ENCODE results near the gene ABHD16A.

ABHD16A gene

DNA sequence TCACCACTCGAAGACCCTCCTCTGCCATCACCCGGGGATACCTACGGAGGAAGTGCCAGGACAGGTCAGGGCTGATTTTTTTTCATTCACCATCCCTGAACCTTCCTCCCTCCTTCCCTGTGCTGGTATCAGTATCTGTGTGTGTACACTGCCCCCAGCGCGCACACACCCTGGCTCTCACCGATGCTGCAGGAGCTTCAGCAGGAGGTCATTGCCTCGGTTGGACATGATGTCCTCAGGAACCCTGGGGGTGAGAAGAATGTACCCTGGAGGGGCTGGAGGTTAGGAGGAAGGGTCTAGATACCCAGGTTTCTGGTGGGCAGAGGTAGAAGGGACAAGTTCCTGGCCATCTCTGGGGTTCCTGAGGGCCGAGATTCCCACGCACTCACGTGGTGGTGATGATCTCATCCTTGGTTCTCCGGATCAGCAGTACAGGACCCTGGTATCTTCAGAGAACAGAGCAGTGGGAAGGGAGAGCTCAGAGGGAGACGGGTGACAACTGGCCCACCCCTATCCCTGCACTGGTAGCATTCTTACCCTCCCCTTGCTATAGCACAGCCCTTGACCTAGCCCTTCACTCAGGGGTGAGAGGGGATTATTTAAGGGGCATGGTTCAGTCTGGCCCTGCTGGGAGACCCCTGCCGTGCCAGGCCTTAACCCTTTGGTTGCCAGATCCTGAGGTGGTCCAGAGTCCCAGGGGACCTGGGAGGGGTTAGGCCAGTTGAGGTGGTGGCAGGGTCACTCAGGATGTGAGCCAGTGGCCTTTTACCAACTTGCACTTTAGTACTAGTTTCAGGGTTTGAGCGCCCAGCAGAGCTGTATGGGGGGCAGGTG lies 15.0 kb downstream of the ABHD16A start:
- no peak for DNase-seq

DNA sequence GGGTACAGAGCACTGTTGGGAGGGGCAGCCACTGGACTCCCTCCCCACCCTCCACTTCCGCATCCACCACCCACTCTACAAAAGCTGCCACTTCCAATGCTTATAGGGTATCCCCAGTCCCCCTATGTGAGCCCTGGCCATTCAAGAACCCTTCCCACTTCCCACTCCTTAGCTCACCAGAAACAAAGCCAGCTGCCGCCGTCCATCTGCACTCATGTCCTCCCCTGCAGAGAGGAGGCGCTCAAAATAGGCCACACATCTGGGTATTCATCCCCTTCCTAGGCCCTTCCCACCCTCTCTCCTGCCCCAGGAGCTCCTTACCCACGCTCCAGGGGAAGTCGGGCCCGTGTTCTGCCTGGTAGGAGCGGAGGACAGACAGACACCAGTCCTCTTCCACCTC lies 15.8 kb downstream of the ABHD16A start:
- DNase-seq = no peak

DNA sequence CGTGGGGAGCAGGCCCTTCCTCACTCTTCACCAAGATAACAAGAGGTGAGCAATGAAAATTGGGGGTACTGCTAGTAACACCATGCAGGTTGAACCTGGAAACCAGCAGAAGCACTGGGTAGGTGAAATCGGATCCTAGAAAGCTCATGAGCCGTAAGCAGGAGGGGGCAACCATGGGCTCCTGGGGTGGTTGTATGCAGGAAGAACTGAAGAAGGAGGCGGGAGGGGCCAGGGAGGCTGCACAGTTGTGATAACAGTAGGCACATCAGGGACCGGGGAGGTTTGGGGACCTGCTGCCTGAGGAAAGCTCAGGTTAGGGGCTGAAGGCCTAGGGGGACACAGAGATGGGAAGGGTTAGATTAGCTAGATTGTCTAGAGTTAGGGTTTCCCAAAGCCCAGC lies 16.6 kb downstream of the ABHD16A start:
- no peak for DNase-seq

DNA sequence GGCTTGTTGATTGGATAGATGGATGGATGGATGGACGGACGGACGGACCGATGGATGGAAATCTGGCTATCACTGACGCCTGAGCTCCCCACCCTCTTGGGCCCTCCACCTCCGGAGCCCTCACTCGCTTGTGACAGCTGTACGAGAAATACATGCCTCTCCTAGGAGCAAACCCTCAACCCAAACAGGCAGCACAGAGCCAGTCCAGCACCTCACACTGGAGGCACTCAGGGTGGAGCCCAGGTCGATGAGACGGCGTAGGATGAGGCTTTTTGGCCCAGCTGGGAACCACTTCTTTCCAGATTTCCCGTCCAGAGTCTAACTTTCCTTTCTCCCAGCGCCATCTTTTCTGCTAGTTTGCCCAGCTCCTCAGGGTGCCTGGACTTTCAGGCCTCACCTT lies 19.5 kb downstream of the ABHD16A start:
- no peak for DNase-seq

DNA sequence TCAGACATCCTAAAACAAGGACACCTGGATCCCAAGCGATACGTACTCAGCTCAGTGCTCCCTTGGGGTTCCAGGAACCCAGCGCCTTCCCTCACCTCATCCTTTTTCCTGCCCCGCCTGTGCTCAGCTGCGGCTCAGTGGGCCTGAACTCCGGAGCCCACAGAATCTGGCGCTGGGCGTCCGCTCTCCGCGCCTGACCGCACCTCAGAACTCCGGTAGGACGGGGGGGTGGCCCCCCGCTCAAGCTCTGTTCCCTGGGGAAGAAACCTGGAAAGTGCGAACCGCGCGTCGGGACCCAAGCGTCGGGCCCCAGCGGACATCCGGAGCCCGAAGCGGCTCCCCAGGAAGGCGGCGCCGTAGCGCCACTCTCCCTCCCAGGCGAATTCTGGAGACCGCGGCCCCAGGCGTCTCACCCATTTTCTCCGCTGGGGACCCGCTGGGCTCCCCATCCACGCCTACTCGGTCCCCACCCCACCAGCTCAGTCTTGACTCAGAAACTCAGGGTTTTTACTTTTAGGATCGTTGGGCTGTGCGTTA lies 21.9 kb downstream of the ABHD16A start:
- no peak for DNase-seq

DNA sequence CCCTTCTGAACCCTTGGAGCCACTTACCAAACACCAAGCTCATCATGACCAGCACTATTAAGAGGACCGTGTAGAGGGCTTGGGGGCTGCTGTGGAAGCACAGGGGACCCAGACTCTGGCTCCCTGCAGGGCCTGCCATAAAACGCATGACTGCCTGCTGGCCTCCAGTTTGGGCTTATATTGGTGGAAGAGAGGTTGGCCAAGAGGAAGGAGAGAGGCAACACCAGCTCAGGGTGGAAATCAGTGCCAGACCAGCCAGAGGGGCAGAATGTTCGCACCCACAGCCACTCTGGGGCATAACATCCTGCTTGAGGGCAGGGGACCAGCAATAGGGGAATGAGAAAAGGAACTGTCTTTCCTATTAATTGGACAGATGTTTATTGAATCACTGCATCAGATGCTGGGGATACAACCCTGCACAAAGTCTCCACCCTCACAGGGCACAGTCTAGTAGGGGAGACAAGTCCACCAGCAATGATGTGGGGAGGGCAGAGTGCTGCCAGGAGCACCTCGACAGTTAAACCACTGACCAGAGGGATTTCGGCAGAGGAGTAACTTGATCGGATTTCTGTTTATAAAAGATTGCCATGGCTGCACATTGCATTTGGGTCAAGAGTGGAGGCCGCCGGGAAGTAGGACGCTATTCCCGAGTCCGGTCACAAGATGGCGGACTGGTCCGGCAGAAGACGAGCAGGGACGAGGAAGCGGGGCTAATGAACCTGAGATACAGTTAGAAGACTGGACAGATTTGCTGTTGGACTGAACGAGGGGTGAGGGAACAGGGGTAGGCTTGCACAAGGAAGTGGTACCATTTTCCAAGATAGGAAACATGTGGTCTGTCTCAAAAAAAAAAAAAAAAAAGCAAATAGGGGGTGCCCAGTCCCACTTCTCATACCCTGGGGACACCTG lies 22.6 kb downstream of the ABHD16A start, which contains the start of gene LY6G5C:
Gene LY6G5C (minus strand): TSS at position 842 of the 909 bp plus-strand sequence. CDS start 694 bp downstream, at position 148.
- peak; percentile 61 for DNase-seq

DNA sequence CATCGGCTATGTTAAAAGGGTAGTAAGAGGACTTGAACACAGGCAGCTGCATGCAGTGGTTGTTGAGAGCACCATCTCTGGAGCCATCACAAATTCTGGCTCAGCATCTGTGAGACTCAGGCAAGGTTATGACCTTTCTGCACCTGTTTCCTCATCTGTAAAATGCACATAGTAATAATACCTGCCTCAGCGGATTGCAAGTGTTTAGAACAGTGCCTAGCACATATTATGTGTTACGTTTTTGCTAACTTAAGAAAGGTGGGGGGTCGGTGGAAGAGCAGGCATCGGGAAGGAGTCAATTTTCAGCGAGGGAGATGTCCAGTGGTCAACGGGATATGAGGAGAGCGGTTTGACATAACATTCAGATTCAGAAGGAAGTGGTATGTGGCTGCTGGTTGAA lies 25.2 kb downstream of the ABHD16A start:
- DNase-seq = no peak

DNA sequence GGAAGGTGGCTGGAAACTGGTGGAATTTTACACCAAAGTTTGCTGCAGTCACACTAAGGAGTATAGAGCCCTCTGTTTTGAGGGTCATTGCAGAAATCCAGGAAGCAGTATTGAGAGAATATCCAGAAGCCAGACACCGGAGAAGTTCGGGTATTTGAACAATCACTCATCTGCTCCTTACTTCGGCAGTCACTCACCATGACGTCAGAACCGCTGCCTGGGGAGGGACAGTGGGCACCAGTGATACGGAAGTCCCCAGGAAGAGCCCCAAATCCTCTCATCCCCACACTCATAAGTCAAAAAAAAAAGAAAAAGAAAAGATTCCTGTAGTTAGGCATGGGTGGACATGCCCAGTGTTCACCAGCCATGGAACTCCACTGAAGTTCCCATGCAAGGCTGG lies 26.2 kb downstream of the ABHD16A start:
- DNase-seq = no peak

DNA sequence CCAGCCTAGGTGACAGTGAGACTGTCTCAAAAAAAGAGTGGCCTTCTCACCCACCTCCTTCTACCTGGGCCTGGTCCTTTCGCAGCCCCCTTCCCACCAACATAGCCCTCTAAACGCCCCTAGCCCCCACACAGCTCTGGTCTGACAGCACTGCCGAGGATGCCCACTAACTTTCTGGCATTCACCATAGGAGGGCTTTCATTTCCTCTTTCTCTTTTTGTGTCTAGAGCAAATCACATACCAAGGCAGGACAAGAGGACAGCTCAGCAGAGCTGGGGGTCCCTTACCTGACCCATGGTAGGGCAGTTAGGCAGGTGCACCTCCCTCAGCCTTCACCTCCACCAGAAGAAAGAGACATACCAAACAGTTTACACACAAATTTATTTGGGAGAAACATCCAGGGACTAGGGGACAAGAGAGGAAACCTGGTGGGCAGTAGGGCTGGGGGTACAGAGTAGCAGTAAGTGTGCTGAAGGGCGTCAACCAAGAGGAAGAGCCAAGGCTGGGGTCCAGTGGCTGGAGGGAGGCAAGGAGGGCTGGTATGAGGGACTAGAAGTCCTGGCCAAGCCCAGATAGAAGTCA lies 26.7 kb downstream of the ABHD16A start:
- DNase-seq = no peak

DNA sequence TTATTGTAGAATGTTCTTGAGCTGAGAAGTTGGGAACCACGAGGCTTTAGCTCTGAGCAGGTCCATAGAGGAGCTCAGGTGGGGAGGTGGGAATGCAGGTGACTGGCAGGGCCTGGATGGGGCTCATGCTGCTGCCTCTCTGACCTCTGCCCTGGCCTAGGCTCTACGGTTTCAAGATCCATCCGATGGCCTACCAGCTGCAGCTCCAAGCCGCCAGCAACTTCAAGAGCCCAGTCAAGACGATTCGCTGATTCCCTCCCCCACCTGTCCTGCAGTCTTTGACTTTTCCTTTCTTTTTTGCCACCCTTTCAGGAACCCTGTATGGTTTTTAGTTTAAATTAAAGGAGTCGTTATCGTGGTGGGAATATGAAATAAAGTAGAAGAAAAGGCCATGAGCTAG lies 33.4 kb downstream of the ABHD16A start, which contains the start of gene LY6G5B:
Gene LY6G5B (plus strand): TSS at position 301 of the 400 bp plus-strand sequence. CDS start 975 bp downstream, outside the sequence.
- no peak for DNase-seq

DNA sequence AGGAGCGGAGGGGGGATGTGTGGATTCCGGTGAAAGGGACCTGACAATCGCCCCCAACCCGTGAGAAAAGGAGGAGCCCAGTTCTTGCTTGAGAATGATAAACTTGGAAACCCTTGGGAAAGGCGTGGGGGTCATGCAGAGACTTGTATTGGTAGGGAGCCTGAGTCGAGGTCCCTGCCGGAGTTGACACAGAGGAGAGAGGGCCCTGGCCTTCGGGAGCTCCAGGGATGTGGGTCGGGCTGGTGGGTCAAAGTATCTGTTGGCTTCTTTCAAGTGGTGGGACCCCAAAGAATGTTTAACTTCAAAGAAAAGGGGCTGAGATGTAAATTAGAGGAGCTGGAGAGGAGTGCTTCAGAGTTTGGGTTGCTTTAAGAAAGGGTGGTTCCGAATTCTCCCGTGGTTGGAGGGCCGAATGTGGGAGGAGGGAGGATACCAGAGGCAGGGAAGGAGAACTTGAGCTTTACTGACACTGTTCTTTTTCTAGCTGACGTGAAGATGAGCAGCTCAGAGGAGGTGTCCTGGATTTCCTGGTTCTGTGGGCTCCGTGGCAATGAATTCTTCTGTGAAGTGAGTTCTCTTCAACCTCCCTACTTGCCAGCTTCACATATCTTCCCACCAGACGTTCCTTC lies 36.7 kb downstream of the ABHD16A start:
- no peak for DNase-seq

DNA sequence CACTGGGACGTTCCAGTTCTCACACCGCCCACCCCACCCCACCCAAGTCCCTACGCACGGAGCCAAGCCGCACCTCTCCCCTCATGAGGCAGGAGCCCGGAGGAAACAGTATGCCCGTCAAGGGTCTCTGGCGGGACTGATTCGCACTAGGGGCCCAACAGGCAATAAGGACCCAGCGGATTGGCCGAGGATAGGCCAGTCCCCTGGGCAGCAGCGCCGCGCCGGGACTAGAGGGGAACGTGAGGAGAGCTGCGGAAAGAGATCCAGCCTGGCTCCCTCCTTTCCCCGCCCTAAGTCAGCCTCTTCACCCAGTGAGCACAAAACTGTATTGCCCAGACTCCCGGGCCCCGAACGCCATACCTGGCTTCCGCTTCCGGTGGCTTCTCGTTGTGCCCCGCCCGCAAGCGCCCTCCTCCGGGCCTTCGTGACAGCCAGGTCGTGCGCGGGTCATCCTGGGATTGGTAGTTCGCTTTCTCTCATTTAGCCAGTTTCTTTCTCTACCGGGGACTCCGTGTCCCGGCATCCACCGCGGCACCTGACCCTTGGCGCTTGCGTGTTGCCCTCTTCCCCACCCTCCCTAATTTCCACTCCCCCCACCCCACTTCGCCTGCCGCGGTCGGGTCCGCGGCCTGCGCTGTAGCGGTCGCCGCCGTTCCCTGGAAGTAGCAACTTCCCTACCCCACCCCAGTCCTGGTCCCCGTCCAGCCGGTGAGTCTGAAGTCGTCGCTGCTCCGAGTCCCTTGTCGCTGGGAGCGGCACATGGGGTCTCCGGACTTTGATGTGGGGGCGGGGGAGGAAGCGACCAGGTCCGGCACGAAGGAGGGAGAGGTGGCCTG lies 37.4 kb downstream of the ABHD16A start, which contains the start of gene CSNK2B:
Gene CSNK2B (plus strand): TSS at position 580 of the 836 bp plus-strand sequence. CDS start 752 bp downstream, outside the sequence.
- peak; percentile 96 for DNase-seq

DNA sequence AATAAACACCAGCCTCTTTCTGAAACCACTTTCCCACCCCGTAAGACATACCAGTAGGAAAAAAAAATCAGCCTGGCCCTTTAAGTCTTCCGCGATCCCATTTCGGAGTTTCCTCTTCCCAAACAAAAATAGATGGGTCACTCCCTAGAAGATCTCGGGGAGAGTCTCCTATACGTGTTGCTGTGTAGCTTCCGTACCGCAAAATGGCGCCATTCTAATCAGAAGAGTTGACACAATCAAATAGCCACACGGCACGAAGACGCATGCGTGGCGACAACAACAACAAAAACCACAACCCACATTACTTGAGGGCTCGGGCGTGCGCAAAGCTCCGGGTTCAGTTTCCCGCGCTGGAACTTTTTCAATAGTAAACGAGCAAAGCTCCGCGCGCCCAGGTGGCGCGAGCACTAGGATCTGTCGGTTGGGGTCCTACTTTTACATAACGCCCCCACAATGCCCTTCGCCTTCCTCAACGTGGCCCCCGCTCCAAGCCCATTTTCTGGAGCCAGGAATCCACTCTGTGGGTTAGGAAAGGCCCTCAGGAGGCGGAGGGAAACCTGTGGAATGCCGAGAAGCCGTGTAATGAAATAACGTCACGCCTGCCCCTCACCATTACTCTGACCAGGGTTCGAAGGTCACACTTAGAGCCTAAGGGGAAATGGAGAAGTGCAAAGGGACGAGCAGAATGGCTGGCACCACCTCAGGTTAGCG lies 38.2 kb downstream of the ABHD16A start, which contains the start of gene GPANK1:
Gene GPANK1 (minus strand): TSS at position 208 of the 711 bp plus-strand sequence. CDS start 519 bp downstream, outside the sequence.
- peak; percentile 92 for DNase-seq

DNA sequence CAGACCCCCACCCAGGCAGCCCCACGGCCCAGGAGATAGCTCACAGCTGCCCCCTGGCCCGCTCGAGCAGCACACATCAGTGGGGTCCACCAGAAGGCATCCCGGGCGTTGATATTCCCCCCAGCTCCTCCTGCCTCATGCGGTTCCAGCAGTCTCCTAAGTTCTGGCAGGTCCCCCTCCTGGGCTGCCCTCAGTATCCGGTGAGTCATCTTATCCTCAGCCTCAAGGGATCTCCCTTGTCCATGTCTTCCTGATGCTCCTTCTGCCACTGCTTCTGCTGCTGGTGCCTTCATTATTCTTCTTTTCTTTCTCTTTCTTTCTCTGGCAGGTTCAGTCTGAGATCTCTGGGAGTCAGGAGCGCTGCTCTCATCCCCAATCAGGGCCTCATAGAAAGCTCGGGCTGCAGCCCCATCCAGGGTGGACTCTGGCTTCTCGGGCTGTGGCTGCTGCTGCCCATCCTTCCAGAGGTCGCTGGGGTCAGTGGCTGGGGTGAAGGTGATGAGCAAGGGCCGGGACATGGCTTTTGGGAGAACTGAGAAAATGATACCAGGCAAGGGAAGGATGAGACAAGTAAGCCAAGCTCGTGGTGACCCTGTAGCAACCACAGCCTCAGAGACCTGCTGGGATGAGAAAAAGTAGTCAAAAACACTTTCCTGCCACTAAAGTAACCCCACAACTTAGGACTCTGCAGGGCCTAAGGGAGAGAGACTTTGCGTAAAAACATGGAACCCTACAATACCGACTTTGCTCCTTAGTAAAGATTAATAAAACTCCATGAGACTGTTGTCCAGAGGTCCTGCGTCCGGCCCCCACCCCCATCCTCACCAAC lies 38.9 kb downstream of the ABHD16A start:
- no peak for DNase-seq

DNA sequence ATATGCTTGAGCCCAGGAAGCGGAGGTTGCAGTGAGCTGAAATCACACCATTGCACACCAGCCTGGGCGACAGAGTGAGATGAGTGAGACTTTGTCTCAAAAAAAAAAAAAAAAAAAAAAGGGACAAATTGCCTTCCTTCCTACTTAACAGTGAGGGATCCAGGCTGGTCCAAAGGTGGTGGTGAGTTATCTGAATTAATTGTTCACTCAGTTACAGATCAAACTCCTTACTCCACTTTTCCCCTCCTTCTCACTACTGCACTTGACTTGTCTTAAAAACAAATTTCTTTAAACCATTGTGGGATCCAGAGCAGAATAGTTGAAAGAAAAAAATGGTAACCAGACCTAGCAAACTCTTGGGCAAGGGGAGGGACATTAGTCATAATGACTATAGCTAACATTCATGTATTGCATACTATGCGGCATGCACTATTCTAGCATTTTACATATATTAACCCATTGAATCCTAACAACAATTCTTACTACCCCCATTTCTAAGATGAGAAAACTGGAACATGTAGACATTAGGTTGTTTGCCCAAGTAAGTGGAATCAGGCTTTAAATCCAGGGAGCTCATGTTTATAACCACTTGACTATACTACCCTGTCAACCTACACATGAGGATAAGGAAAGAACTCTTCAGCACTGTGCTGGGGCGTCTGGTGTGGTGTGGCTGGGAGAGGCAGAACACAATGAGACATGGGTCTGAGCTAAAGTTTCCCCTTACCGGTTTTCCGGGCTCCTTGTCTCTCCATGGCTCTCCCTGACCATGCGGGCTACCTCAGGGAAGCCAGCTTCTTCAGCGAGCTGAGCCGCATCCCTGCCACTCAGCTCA lies 39.8 kb downstream of the ABHD16A start:
- no peak for DNase-seq

DNA sequence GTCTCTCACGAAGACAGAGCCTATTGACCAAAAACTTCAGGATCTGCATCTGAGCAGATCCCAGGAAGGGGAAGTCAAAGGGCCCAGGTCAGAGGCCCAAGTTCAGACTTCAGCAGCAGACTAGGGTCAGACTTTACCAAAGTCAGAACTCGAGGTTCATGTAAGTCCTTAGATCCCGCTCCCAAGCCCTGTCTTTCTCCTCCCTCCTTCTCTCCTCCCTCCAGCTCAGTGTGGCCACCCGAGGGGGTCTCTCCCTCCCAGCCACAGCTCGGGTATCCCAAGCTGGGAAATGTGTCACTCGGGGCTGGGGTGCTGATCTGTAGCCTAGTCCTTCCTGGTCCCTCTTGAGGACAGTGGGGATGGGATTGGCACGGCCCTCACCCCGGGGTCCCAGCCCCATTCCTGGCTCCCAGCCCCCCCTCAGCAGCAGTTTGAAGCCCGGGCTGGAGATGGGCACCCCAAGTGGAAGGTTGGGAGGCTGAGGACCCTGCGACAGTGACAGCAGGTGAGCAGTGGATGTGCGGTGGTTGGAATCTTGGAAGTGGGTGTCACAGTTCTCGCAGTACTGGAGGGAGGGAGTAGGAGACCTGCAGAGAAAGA lies 40.9 kb downstream of the ABHD16A start:
- no peak for DNase-seq

DNA sequence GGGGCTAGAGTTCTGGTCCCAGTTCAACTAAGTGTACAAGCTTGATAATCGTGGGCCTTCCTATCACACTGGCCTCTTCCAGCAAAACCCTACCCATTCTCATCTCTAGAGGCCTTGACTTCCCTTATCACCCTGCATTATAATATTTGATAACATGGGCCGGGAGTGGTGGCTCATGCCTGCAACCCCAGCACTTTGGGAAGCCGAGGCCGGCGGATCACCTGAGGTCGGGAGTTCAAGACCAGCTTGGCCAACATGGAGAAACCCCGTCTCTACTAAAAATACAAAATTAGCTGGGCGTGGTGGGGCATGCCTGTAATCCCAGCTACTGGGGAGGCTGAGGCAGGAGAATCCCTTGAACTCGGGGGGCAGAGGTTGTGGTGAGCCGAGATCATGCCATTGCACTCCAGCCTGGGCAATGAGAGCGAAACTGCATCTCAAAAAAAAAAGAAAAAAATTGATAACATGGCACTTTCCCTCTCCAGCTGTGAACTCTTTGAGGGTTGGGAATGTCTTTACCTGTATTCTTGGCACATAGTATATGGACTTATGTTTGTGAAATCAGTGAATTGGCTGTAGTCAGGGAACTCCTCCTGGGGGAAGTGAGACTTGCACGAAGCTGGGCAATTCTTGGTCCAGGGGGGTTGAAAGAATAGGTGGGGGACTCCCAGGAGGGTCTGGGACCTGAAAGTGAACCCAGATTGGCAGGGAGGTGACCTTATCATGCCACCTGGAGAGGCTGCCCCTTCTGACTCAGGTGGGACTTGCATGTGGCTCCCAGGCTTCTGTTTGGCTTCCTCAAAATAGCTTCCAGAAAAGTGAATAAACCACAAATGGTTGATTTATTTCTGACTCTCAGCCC lies 41.6 kb downstream of the ABHD16A start:
- DNase-seq = no peak

All from NCI-H1694 treated with DMSO at 0.1 percent for 48 hours (cell line).